Measurements from ENCODE around the gene APMAP.

DNA sequence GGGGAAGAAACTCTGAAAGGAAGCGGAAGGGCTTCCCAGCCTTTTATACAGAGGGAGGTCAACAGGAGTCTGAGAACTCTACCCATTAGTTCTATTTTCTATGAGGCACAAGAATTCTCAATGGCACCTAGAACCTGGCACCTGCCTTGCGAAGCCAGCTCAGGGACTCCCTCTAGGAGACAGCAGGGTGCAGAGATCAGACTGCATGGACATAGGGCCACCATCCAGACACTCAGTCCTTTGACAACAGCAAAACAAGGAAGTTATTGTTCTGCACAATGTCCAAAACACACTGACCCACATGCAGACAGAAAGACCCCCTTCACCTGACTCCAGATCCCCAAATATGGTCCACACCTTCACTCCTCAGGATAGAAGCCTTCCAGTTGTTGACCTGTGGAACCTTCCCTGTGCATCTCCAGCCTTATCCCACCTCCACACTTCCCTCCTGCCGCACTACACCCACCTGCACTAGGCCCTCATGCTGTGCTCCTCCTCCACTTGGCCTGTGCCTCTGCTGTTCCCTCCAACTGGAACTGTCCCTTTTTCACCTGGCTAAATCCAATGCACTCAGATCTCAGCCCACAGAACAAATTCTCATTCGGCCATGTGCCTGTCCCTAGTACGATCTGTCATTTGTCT is 37.6 kb upstream of the APMAP start:
- TF ChIP-seq, protein P1, sequence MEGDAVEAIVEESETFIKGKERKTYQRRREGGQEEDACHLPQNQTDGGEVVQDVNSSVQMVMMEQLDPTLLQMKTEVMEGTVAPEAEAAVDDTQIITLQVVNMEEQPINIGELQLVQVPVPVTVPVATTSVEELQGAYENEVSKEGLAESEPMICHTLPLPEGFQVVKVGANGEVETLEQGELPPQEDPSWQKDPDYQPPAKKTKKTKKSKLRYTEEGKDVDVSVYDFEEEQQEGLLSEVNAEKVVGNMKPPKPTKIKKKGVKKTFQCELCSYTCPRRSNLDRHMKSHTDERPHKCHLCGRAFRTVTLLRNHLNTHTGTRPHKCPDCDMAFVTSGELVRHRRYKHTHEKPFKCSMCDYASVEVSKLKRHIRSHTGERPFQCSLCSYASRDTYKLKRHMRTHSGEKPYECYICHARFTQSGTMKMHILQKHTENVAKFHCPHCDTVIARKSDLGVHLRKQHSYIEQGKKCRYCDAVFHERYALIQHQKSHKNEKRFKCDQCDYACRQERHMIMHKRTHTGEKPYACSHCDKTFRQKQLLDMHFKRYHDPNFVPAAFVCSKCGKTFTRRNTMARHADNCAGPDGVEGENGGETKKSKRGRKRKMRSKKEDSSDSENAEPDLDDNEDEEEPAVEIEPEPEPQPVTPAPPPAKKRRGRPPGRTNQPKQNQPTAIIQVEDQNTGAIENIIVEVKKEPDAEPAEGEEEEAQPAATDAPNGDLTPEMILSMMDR (IDR thresholded peaks at IDR 0.05) = no peak
- no peak for TF ChIP-seq ZFX (IDR thresholded peaks at IDR 0.05; ENCODE audit: borderline replicate concordance)

Data from 22Rv1 (cell line).